ENCODE measurements around the gene SMOC2. TPM values are rescaled to one million over a fixed set of nuclear protein-coding genes. Genes with fewer than 3 reads are reported as not detected.

Gene SMOC2
- total and polyA plus RNA-seq, 12 donors: 6.6 to 39.1 (median 17.6) TPM

- ATAC-seq: no peak
- WGBS, 2 donors: 75 to 83% methylated on average over 9 of the region's 9 CpGs
- intact Hi-C loops (cut with DNase I): no loop called here
These were observed 8.8 kb upstream of the SMOC2 start for GRCh38 chr6:168432196-168432595.

GRCh38 chr6:168433898-168434297, 7.1 kb upstream of the SMOC2 start:
- ATAC-seq: no peak
- intact Hi-C loops (cut with DNase I): no loop called here
- no peaks in the 10 kb centered on the region for H3K36me3 ChIP-seq
- no peak overlapping the region for H3K27ac ChIP-seq
- peaks cover 0 to 57% (median 18%) of the 10 kb centered on the region in 7 donors for H3K27me3 ChIP-seq
- H3K4me1 ChIP-seq: no peaks in the 10 kb centered on the region
- no peak overlapping the region for H3K4me3 ChIP-seq
- no peak for DNase-seq
- H3K9me3 ChIP-seq: peaks cover 0 to 6% (median 0%) of the 10 kb centered on the region in 11 donors
- TF ChIP-seq CTCF (IDR thresholded peaks at IDR 0.05): no peak
- WGBS, 2 donors: 84 to 88% methylated on average over 8 of the region's 8 CpGs

More at GRCh38 chr6:168432196-168432595, 8.8 kb upstream of the SMOC2 start:
- H3K4me3 ChIP-seq: no peak overlapping the region
- no peak overlapping the region for H3K27ac ChIP-seq
- no peak for DNase-seq
- H3K36me3 ChIP-seq: no peaks in the 10 kb centered on the region
- peaks cover 0 to 56% (median 25%) of the 10 kb centered on the region in 7 donors for H3K27me3 ChIP-seq
- H3K9me3 ChIP-seq: peaks cover 0 to 6% (median 0%) of the 10 kb centered on the region in 11 donors
- no peak for TF ChIP-seq CTCF (IDR thresholded peaks at IDR 0.05)
- no peaks in the 10 kb centered on the region for H3K4me1 ChIP-seq

- H3K4me1 ChIP-seq: peaks cover 0 to 5% (median 0%) of the 10 kb centered on the region in 9 donors
- H3K27ac ChIP-seq: no peak overlapping the region
- no peak overlapping the region for H3K4me3 ChIP-seq
- TF ChIP-seq CTCF (IDR thresholded peaks at IDR 0.05): no peak
- 75 to 81% methylated on average over 6 of the region's 6 CpGs for WGBS, 2 donors
- no peaks in the 10 kb centered on the region for H3K36me3 ChIP-seq
- DNase-seq (no peak), ATAC-seq (no peak)
- peaks cover 0 to 56% (median 18%) of the 10 kb centered on the region in 7 donors for H3K27me3 ChIP-seq
- intact Hi-C loops (cut with DNase I): no loop called here
- peaks cover 0 to 6% (median 0%) of the 10 kb centered on the region in 11 donors for H3K9me3 ChIP-seq
These were observed 6.5 kb upstream of the SMOC2 start for GRCh38 chr6:168434505-168434904.

GRCh38 chr6:168437751-168438150, 3.2 kb upstream of the SMOC2 start:
- Histone ChIP-seq H3K36me3 (no peaks in the 10 kb centered on the region), H3K4me1 (peaks cover 0 to 25% (median 3%) of the 10 kb centered on the region in 9 donors), H3K27ac (no peak overlapping the region), H3K9me3 (peaks cover 0 to 6% (median 0%) of the 10 kb centered on the region in 11 donors), H3K4me3 (no peak overlapping the region), H3K27me3 (peaks cover 12 to 73% (median 42%) of the 10 kb centered on the region in 7 donors)
- ATAC-seq (no peak), DNase-seq (no peak)
- WGBS, 2 donors: 85 to 88% methylated on average over 9 of the region's 9 CpGs
- no peak for TF ChIP-seq CTCF (IDR thresholded peaks at IDR 0.05)
- intact Hi-C loops (cut with DNase I): no loop called here
